ENCODE measurements around the gene CADPS. TPM values are rescaled to one million over a fixed set of nuclear protein-coding genes. Genes with fewer than 3 reads are reported as not detected.

Gene CADPS
- polyA plus RNA-seq, 1 donor (not counting 4 experiments of a cell fraction or from before 2014, with no cell fraction given): not detected

DNA sequence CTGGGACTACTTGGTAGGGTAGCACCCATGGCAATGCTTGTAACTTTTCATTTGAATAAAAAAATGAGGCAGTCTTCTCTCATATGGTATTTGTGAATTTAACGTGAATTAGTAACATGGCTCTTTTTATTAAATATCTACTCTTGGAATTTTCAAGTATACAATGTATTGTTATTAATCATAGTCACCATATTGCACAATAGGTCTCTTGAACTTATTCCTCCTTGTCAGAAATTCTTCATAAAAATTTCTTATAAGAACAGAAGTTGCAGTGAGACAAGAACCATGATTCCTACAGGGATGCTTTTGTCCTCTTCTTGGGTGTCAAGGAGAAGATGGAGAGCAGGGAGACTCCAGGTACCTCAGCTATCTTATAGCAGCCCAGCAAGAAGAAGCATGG lies 298.1 kb downstream of the CADPS start:
- Histone ChIP-seq H3K4me1 (ENCODE audit: control insufficient read depth, extremely low read depth, insufficient read depth, low read length) (peaks cover 4% of the 10 kb centered on the region), H3K9me3 (ENCODE audit: control insufficient read depth, low read depth, low read length) (peaks cover 1% of the 10 kb centered on the region), H3K79me2 (ENCODE audit: control insufficient read depth, insufficient read depth, low read length) (no peaks in the 10 kb centered on the region), H2AFZ (ENCODE audit: control insufficient read depth, low read length) (no peak overlapping the region), H3K36me3 (ENCODE audit: control insufficient read depth in 2 of 2, extremely low read depth in 1 of 2, insufficient read depth in 2 of 2, low read length in 2 of 2) (no peaks in the 10 kb centered on the region), H3K4me3 (ENCODE audit: control insufficient read depth in 2 of 3, extremely low read depth in 1 of 3, insufficient read depth in 2 of 3, low read depth in 1 of 3, low read length in 3 of 3) (no peak overlapping the region), H3K4me2 (ENCODE audit: control insufficient read depth, extremely low read depth, insufficient read depth, low read depth, low read length) (no peak overlapping the region), H3K9ac (ENCODE audit: control insufficient read depth, extremely low read depth, insufficient read depth, low read length) (no peak overlapping the region), H3K9me1 (ENCODE audit: control insufficient read depth, extremely low read depth, insufficient read depth, low read length) (no peaks in the 10 kb centered on the region), H3K27ac (ENCODE audit: control insufficient read depth, insufficient read depth, low read length) (no peak overlapping the region), H3K27me3 (ENCODE audit: control insufficient read depth, extremely low read depth, insufficient read depth, low read length) (no peaks in the 10 kb centered on the region), H4K20me1 (ENCODE audit: control insufficient read depth, extremely low read depth, insufficient read depth, low read length) (no peaks in the 10 kb centered on the region)
- DNase-seq (ENCODE audit: low read depth, low spot score) (no peak), FAIRE-seq (no peak)
- TF ChIP-seq EZH2 (IDR thresholded peaks at IDR 0.05; ENCODE audit: low read length): no peak
- TF ChIP-seq, protein P1, sequence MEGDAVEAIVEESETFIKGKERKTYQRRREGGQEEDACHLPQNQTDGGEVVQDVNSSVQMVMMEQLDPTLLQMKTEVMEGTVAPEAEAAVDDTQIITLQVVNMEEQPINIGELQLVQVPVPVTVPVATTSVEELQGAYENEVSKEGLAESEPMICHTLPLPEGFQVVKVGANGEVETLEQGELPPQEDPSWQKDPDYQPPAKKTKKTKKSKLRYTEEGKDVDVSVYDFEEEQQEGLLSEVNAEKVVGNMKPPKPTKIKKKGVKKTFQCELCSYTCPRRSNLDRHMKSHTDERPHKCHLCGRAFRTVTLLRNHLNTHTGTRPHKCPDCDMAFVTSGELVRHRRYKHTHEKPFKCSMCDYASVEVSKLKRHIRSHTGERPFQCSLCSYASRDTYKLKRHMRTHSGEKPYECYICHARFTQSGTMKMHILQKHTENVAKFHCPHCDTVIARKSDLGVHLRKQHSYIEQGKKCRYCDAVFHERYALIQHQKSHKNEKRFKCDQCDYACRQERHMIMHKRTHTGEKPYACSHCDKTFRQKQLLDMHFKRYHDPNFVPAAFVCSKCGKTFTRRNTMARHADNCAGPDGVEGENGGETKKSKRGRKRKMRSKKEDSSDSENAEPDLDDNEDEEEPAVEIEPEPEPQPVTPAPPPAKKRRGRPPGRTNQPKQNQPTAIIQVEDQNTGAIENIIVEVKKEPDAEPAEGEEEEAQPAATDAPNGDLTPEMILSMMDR (optimal IDR thresholded peaks at IDR 0.05 in 1 of 3, IDR thresholded peaks at IDR 0.05 in 1 of 3, conservative IDR thresholded peaks at IDR 0.05 in 1 of 3; ENCODE audit: extremely low read depth in 1 of 3, insufficient read depth in 2 of 3, low read length in 3 of 3): no peak
- dilution Hi-C loops (cut with MboI; ENCODE audit: extremely low pct_ligation_motif_present, low sequenced_read_pairs): no loop called here

DNA sequence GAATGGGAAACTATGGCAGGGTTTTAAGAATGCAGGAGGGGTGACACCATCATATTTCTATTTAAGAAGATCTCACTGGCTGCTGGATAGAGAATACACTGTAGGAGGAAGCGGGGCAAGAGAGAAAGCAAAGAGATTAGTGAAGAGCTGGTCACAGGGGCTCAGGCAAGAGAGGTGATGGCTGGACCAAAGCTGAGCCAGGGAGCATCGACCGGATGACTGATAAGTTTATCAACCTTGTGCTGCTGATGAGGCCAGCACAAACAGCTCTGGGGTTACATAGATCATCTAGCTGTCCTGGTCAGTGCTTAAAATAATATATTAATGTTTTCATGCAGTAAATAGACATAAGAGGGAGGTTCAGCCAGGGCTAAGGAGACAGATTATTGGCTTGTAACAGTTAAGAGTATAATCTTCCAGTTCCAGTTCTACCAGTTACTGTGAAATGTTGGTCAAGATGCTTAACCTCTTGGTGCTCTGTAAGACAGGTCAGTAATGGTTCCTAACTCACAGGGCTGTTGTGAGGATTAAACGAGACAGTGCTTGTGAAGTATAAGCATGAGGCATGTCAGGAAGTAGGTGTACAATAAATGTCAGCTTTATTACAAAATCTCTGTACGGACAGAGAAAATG lies 300.8 kb downstream of the CADPS start:
- FAIRE-seq: no peak

More for the DNA sequence above, 300.8 kb downstream of the CADPS start:
- Histone ChIP-seq H3K9me1 (ENCODE audit: control insufficient read depth, extremely low read depth, insufficient read depth, low read length) (no peaks in the 10 kb centered on the region), H3K4me1 (ENCODE audit: control insufficient read depth, extremely low read depth, insufficient read depth, low read length) (peaks cover 4% of the 10 kb centered on the region), H3K27me3 (ENCODE audit: control insufficient read depth, extremely low read depth, insufficient read depth, low read length) (no peaks in the 10 kb centered on the region), H3K36me3 (ENCODE audit: control insufficient read depth in 2 of 2, extremely low read depth in 1 of 2, insufficient read depth in 2 of 2, low read length in 2 of 2) (no peaks in the 10 kb centered on the region), H3K79me2 (ENCODE audit: control insufficient read depth, insufficient read depth, low read length) (no peaks in the 10 kb centered on the region), H2AFZ (ENCODE audit: control insufficient read depth, low read length) (peak overlapping the region; percentile 27), H3K4me3 (ENCODE audit: control insufficient read depth in 2 of 3, extremely low read depth in 1 of 3, insufficient read depth in 2 of 3, low read depth in 1 of 3, low read length in 3 of 3) (no peak overlapping the region), H3K27ac (ENCODE audit: control insufficient read depth, insufficient read depth, low read length) (no peak overlapping the region), H3K4me2 (ENCODE audit: control insufficient read depth, extremely low read depth, insufficient read depth, low read depth, low read length) (no peak overlapping the region), H4K20me1 (ENCODE audit: control insufficient read depth, extremely low read depth, insufficient read depth, low read length) (no peaks in the 10 kb centered on the region), H3K9ac (ENCODE audit: control insufficient read depth, extremely low read depth, insufficient read depth, low read length) (no peak overlapping the region), H3K9me3 (ENCODE audit: control insufficient read depth, low read depth, low read length) (no peaks in the 10 kb centered on the region)
- no peak for DNase-seq (ENCODE audit: low read depth, low spot score)
- dilution Hi-C loops (cut with MboI; ENCODE audit: extremely low pct_ligation_motif_present, low sequenced_read_pairs): no loop called here
- TF ChIP-seq, protein P1 (optimal IDR thresholded peaks at IDR 0.05 in 1 of 3, IDR thresholded peaks at IDR 0.05 in 1 of 3, conservative IDR thresholded peaks at IDR 0.05 in 1 of 3; ENCODE audit: extremely low read depth in 1 of 3, insufficient read depth in 2 of 3, low read length in 3 of 3): no peak
- no peak for TF ChIP-seq EZH2 (IDR thresholded peaks at IDR 0.05; ENCODE audit: low read length)
